CD4-positive, alpha-beta T cell treated with Interleukin-1 beta for 1 hour (primary cell): ENCODE results near the gene GATC.
A peak's percentile ranks its signal among the peaks of the same experiment; 100 is the strongest.
"Not testable (repeated sequence)": the region's sequence is repeated elsewhere in the genome, so short reads cannot be mapped to it uniquely, and the experiment has no call there.

ENCODE experiments used
- DNase-seq, 2 donors: peaks; one replicate each; pipeline ENCODE4 v3.0.0-alpha.2; 2020 to 2022

The GATC gene

DNA sequence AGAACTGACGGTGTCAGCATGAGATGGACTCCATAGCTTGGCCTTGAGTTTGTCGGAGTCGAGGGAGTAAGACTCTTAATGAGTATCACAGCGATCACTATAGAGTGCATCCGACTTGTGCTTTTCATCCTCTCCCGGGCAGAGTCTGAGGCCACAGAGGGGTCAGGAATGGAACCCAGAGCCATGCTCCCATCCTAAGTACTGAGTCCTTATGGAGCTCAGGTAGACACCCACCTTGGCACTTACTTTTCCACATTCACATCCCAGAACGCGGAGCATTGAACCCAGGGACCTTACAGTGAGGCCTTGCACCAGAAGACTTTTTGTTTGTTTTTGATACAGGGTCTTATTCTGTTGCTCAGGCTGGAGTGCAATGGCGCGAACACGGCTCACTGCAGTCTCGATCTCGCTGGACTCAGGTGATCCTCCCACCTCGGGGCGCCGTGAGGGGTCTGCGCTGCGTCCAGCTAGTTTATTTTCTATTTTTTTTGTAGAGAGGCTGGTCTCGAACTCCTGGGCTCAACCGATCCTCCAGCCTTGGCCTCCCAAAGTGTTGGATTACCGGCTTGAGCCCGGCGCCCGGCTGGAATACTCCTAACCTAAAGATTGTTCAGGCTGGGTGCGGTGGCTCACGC lies 24.0 kb downstream of the GATC start:
- DNase-seq = no peak

GRCh38 chr12:120472521-120472920 lies 26.3 kb downstream of the GATC start:
- DNase-seq = no peak

DNA sequence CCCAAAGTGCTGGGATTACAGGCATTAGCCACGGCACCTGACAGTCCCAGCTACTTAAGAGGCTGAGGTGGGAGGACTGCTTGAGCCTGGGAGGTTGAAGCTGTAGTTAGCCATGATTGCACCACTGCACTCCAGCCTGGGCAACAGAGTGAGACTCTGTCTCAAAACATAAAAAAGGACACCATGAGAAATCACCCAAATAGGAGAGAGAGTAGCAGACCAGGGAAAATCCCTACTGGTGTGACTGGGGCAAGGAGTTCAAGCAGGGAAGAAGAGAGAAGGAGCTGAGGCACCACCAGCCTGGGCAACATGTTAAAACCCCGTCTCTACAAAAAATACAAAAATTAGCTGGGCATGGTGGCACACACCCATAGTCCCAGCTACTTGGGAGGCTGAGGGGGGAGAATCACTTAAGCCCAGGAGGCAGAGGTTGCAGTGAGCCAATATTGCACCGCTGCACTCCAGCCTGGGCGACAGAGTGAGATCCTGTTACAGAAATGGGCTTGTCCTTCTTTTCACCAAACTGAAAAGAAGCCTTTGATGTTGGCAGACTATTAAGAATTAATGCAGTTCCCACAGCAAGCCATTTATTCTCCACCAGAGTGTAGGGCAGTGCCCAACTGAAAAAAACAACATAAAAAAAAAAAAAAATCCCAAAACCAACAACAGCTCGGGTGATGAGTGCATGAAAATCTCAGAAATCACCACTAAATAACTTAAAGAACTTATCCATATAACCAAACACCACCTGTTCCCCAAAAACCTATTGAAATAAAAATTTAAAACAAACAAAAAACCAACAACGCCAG lies 27.8 kb downstream of the GATC start:
- DNase-seq = no peak

DNA sequence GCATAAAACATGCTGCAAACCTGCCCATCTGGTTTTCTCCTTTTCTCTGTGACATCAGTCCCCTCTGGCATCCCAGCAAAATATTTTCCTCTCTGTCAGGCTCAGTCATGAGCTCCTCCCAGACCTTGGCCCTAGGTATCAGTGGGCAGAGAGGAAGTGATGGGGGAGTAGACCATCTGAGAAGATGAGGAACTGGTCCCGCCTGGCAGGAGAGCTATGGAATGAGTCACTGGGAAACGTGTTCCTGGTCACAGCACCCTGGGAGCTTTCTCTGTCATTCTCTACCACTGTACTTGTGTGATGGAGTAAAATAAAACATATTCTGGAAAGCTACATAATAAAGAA lies 28.3 kb downstream of the GATC start:
- DNase-seq = peak in 1 of 2 donors; percentile 33

DNA sequence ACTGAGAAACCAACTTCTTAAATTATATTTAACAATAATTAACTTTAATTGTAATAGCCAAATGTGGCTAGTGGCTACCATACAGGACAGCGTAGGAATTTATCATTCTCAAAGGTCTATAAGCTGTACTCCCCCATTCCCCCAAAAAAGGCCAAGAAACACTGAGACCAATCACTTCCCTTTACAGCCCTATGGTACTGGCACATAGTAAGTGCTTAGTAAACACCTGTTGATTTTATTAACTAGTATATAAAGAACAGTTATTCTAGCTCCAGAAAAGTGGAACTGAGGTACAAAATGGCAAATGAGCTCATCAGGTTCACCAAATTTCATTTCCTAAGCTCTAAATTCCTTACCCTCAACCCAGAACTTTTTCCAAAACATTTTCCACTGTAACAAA lies 29.4 kb downstream of the GATC start:
- no peak for DNase-seq

- DNase-seq = no peak
Observed at GRCh38 chr12:120479458-120479857, 33.2 kb downstream of the GATC start.

- DNase-seq = no peak
Observed at GRCh38 chr12:120480211-120480610, 34.0 kb downstream of the GATC start.

DNA sequence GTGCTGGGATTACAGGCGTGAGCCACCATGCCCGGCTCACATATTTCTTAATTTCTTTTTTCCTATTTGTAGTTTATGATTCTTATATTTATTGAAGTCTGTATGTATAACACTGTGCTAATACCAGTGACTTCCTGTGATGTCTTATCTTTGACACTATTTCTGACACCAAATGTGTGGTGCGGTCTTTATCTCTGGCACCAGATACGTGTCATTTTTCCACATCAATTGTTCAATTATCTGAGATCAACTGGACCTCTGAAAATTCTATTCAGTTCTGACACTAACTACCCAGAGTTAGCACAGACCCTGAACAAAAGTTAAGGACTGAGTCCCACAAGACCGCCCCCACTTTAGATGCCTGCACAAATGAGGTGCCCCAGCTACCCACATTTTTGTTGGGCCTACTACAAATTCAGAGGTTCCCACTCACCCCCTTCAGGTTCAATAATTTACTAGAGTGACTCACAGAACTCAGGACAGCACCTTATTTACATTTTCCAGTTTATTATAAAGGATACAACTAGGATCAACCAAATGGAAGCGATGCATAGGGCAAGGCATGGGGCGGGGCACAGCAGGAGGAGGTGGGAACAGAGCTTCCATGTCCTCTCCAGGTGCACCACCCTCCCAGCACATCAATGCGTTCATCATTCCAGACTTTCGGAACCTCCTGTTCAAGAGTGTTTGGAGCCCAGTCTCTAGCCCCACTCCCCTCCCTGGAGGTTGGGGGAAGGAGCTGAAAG lies 35.0 kb downstream of the GATC start:
- DNase-seq = peak in 1 of 2 donors; percentile 48

DNA sequence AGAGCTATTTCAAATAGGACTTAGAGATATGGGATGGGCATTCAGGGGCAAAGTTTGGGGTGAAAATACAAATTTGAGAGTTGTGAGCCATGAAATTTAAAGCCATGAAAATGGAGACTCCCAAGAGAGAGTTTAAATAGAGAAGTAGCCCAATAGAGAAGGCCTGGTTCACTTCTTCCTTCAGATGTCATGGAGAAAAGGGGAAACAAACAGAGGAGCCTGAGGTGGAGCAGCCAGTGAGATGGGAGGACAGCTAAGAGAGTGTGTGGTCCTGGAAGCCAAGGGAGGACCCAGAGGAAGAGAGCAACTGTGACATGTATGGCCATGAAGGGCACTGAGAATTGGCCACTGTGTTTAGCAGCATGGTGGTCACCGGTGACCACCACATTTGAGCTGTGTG lies 37.4 kb downstream of the GATC start:
- DNase-seq = no peak

GRCh38 chr12:120485961-120486881 lies 40.0 kb downstream of the GATC start:
- no peak for DNase-seq

GRCh38 chr12:120487552-120487951 lies 41.3 kb downstream of the GATC start:
- not testable (repeated sequence) for DNase-seq

- DNase-seq = no peak
Observed at GRCh38 chr12:120488057-120488640, 41.9 kb downstream of the GATC start.

GRCh38 chr12:120489018-120489417 lies 42.8 kb downstream of the GATC start:
- DNase-seq = no peak

DNA sequence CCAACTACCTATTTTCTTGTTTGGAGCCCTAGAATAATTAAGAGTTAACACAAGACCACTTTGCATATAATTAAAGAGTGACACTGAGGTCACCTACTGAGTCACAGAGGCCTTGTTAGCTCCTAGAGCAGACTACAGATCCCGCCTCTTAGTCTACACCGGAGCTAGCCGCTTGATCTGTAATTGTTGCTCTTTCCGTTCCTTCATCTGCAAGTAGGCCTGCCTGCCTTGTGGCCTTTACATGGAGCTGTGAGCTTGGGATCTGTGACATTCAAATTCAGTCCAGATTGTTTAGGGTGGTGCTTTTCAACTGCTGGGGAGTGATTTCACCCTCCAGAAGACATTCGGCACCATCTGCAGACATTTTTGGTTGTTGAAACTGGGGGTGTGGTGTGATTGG lies 44.1 kb downstream of the GATC start:
- DNase-seq = no peak

DNA sequence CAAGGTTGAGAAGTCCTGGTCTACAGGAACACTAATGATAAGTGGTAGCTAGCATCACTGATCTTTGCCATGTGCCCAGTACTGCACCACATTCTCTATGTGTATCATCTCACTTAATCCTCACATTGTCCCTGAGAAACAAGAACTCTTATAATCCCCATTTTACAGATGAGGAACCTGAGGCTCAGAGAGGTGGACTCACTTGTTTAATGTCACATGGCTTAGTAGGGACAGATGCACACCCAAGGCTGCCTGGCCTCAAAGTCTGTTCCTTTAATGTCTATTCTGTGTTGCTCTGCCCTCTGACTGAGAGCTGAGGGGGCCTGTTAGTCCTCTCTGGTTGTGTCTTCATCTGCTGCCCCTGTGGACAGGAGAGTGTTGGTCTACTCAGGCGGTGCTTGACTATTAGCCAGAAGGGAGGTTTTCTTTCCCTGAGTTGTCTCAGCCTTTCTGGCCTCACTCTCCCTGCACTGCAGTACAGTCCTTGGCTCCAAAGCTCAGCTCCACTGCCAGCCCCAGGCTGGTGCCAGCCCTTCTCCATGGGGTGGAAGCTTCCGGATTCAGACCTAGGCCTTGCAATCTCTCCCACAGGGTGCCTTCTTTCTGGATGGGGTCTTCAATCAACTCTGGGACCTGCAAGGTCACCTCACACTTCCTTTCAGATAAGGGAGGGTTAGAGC lies 44.7 kb downstream of the GATC start:
- DNase-seq = no peak

GRCh38 chr12:120495186-120495730 lies 49.0 kb downstream of the GATC start:
- DNase-seq = no peak

- peak; percentile 96 to 98 for DNase-seq
Observed at GRCh38 chr12:120495731-120496412, 49.6 kb downstream of the GATC start, which contains the start of gene DYNLL1. TSS of gene DYNLL1 (plus strand) at chr12:120496113. CDS start at chr12:120496422, 309 bp downstream.

DNA sequence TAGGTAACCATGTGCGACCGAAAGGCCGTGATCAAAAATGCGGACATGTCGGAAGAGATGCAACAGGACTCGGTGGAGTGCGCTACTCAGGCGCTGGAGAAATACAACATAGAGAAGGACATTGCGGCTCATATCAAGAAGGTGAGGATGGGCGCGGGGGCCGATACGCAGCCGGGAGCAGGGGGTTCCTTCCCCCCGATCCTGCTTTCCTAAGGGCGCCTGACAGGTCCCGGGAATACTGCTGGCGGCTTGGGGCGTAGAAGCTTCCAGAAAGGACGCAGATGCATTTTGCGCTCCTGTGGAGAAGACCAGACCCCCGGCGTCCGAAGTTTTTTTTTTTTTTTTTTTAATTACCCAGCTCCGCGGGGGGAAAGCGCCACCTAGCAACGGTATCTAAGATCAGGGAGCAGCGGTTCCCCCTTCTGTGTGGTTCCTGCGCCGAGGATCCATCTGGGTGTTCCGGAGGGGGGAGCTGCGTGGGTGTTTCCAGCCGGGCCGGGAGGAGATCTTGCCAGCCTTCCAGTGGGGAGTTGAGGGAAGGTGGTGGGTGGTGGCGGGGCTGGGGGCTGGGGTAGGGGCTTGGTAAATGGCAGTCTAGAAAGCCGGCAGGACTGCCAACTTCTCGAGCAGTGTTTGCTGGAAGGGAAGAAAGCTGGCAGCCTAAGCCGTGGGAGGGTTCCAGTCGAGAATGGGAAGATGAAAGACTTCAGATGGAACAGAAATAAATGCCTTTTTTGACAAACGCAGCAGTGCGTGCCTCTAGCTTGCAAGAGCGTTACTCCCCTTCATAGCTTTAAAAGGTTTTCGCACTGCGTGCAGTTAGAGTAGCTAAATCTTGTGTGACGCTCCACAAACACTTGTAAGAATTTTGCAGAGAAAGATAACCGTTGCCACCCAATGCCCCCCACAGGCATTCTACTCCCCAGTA lies 50.4 kb downstream of the GATC start:
- peak; percentile 60 to 66 for DNase-seq

DNA sequence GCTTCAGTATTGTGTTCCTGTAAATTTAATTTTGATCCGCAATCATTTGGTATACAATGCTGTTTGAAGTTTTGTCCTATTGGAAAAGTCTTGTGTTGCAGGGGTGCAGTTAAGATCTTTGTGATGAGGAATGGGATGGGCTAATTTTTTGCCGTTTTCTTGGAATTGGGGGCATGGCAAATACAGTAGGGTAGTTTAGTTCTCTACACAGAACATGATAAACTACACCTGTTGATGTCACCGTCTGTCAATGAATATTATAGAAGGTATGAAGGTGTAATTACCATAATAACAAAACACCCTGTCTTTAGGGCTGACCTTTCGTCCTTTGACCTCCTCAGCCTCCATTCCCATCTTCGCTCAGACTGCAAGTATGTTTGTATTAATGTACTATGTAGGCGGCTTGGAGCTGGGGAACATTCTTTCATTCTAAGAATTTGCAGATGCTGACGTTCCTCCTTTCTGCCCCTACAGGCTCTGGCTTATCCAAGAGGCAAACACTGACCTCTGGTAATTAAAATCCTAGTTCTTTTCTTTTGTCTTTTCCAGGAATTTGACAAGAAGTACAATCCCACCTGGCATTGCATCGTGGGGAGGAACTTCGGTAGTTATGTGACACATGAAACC lies 51.4 kb downstream of the GATC start:
- DNase-seq = no peak
